GM21381 (cell line): Measurements from ENCODE around the gene GRIN2D.
"Not testable (repeated sequence)": the region's sequence is repeated elsewhere in the genome, so short reads cannot be mapped to it uniquely, and the experiment has no call there.

Experiments
- ATAC-seq: cut with Tn5 transposase; IDR thresholded peaks from one replicate; pipeline ENCODE4 v1.9.1; 2021; ENCODE audit warnings: mild to moderate bottlenecking, moderate library complexity; ENCODE audit not compliant: unreplicated experiment

Gene GRIN2D

GRCh38 chr19:48371367-48371766 lies 22.1 kb upstream of the GRIN2D start:
- no peak for ATAC-seq

GRCh38 chr19:48371771-48372170 lies 21.7 kb upstream of the GRIN2D start:
- ATAC-seq = not testable (repeated sequence)

DNA sequence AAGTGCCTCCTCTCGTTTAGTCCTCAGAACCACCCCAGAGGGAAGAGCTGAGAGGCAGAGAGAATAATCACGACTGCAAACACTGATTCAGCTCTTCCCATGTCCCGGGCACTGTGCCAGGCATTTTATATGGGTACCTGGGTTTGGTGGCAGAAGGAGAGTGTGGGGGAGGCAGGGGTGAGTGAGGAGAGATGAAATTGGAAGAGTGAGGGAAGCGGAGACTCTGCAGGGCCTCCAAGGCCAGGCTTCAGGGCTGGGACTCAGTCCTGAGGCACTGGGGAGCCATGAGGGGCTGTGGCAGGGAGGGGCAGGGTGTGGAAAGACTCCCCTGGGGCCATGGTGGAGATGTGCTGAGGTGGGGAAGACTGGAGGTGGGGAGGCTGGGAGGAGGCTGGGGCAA lies 20.6 kb upstream of the GRIN2D start:
- no peak for ATAC-seq

DNA sequence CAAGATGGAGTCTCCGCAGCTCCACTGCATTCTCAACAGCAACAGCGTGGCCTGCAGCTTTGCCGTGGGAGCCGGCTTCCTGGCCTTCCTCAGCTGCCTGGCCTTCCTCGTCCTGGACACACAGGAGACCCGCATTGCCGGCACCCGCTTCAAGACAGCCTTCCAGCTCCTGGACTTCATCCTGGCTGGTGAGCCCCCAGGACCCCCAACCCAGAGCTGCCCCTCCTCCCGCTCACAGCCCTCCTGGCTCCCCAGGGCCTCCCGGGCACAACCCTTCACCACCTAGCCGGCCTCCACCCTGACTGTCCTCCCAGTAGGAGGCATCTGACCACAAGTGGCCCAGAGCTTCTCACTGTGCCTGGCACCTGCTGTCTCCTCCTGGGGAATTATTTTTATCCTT lies 19.9 kb upstream of the GRIN2D start:
- no peak for ATAC-seq

GRCh38 chr19:48378194-48378570 lies 15.3 kb upstream of the GRIN2D start:
- ATAC-seq = no peak

- no peak for ATAC-seq
Measured at GRCh38 chr19:48379058-48379457, 14.4 kb upstream of the GRIN2D start.

DNA sequence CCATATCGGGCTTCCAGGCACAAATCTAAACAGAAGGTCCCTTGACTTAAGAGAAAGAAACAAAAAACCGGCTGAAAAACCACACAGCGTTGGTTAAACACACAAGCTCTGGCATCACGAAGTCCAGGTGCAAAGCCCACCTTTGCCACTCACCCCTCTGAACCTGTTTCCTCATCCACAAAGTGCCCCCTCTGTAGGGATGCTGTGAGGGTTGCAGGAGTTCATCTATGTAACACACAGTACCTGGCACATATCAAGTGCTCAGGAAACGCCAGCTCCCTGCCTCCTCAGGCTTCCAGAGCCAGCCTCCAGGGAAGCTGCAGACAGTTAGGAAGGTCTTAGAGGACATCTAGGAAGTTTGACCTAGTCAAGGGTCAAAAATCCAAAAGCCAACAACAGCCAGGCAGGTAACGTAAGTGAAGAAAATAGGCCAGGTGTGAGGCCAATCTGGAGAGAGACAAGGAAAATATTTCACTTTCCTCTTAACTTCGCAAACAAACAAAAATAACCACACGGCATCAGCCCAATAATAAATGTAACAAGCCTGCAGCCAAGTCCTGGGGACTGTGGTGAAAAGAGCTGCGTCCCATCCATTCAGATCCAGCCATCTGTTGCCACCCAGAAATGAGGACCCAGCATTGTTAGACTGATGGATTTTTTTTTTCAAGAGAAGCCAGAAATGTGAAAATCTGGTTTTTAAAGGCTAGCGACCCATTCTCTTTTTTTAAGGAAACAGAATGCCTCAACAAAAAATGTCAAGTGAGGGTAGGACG lies 12.1 kb upstream of the GRIN2D start:
- ATAC-seq = no peak

DNA sequence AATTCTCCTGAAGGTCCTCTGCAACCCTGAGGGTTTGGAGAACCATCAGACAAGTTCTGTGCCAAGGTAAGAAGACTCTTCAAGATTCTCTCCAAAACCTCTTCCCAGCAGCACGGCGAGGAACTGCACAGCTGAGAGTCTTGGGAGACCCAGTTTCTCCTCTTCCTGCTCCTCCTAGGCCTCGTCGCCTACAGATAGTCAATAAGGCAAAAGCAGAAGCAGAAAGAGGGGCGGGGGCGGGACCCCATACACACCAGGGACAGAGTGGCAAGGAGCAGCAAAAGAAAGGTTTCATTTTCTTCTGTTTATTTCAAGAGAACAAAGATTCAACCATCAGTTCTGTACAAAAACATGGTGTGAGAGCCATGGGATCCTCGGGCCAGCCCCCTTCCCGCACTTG lies 11.2 kb upstream of the GRIN2D start:
- no peak for ATAC-seq

DNA sequence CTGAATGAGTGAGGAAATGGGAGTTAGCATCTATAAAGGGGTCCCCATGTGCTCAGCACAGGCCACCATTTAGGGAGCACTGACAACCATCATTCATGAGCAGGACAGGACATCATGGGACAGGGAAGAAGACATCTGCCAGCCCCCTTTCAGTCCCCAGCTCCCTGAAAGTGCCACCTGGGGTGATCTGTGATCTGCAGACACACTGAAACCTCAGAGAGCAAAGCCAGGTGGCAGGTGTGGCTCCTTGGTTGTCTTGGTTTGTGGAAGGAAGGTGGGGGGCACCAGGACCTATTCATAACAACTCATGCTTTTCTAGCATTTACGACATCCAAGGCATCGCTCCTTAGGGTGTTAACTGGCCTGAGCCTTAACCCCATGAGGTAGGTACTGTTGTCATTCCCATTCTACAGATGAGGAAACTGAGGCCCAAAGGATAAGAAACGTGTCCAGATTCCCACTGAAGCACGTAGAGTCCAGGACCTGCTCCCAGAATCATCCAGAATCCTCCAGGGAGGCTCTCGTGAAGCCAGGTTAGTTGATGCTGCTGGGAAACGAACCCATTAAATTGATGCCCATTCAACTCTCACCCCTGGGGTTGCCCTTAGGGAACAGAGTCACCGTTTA lies 7.9 kb upstream of the GRIN2D start:
- no peak for ATAC-seq

DNA sequence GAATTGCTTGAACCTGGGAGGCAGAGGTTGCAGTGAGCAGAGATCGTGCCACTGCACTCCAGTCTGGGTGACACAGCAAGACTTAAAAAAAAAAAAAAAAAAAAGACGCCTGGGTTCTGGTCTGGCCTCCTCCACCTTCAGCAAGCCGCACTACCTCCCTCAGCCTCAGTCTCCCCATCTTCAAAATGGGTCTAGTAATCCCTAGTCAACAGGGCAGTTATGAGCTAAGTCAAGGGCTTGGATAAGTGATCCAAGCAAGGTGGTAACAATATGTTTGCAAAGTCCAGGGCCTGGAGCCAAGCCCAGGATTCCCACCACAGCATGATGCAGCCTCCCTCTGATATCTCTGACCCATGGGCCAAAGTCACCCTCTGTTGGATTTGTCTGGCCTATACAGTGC lies 6.5 kb upstream of the GRIN2D start:
- ATAC-seq = no peak

DNA sequence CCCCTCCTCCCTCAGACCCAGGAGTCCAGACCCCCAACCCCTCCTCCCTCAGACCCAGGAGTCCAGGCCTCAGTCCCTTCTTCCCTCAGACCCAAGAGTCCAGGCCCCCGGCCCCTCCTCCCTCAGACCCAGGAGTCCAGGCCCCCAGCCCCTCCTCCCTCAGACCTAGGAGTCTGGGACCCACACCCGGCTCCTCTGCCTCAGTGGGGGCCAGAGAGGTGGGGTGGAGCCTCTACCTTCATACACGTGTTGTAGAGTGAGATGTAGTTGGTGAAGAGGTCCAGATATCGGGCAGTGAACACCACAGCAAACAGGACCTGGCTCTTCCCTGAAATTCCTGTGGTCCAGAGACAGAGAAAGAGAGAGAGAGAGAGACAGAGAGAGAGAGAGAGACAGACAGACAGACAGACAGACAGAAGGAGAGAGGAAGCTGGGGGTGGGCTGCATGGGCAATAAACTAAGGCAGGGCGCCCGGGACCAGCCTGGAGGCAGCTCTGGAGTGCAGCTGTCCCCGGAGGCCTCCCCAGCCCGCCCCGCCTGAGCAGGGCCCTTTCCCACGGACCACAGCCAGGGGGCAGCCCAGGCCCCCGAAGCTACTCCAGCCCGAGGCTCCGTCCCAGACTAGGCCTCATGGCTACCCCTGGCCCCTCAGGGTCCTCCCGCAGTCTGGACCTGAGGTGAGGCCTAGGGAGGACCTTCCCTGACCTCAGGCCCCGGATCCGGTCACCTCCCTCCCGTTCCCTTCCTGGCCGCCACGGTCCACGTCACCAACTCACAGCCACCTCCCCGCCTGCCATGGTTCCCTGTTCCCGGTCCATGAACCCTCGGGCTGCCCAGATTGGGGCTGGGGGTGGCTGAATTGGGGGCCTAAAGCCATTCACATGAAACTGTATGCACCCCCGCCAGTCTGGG lies 3.0 kb upstream of the GRIN2D start:
- ATAC-seq = no peak

GRCh38 chr19:48391100-48392005 lies 2.1 kb upstream of the GRIN2D start, which contains the start of gene KDELR1:
Gene KDELR1 (minus strand): TSS chr19:48391551. CDS start chr19:48391358, 193 bp downstream.
- ATAC-seq = peak; percentile 84

- ATAC-seq = not testable (repeated sequence)
Measured at GRCh38 chr19:48392006-48392344, 1.5 kb upstream of the GRIN2D start.

DNA sequence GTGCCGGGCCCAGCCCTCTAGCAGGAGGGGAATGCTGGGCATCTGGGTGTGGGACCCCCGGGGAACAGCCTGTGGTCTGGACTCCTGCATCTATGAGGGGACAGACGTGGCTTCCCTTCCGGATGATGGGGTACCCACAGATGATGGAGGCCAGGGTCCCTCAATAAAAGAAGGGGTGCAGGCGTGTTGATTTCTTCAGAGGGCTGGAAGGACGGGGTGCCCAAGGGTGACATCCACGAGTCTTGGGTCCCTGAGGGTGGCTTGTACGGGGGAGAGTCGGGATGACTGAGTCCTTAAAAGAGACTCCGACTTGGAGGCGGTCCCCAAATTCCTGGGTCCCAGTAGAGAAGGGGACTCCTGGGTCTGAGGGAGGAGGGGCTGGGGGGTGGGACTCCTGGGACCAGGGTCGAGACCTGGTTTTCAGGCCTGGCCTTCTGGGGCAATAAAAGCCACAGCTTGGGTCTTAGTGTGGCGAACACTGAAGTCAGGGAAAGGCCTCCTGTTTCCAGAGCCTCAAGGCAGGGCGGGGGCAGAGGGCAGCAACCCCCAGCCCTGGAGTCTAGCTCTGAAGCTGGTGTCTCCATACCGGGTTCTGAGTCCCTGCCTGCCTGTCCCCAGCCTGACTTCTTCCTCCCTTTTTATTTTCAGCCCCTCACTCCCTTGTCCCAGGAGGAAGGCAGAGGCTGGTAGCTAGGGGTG lies 459 bp upstream of the GRIN2D start:
- ATAC-seq = no peak

DNA sequence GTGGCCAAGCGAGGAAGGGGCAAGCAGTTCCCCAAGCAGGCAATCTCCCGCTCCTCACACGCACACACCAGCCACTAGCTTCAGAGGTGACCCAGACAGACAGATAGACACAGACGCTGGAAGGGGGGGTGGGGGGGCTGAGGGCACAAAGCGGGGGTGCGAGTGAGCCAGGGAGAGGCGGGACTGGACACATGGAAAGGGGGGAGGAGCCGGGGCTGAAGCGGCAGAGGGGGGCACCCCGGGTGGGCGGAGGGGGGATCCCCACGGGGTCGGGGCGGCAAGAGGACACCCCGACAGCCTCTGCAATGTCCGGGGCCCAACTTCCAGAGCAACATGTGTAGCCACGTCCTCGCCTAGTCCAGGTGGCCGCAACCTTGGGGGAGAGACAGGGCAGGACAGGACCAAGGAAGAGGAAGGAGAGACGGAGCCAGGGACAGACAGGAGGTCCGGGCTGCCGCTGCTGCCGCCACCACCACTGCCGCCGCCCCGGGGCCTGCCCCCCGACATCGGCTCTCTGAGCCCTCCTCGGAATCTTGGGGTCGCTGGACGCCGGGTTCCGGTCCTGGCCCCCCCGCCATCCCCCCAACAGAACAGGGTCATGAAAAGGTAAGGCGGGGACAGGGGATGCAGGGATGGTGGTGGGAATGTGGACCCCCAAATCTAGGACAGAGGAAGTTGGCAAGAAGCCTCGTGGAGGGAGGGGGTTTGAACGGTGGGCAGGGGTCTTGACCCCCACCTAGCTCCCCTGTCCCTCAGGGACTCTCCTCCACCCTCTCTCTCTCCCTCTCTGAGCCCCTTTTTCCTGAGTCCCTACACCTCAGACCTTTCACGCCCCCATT lies 1.1 kb downstream of the GRIN2D start:
- ATAC-seq = no peak

DNA sequence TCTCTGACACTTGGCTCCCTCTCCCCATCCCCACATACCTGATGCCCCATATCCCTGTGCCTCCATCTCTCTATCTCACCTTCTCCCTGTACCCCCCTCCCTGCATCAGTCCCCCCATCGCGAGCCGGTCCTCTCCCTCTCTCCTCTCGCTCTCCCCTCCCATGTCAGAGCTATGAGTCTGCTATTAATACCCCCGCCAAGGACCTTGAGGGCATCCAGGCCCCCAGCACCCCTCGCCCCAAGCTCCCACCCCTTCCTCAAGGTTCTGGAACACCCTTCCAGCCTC lies 1.6 kb downstream of the GRIN2D start:
- ATAC-seq = no peak

GRCh38 chr19:48395499-48395898 lies 2.0 kb downstream of the GRIN2D start:
- no peak for ATAC-seq

- ATAC-seq = no peak
Measured at GRCh38 chr19:48396016-48396823, 2.8 kb downstream of the GRIN2D start.

- ATAC-seq = no peak
Measured at GRCh38 chr19:48396824-48397176, 3.3 kb downstream of the GRIN2D start.
